Mesodermal cell (in vitro differentiated cells): ENCODE data around the gene REEP6.

Experiments used
- H3K27ac ChIP-seq: 2 replicates; pipeline ENCODE4 v1.7.0; 2013; ENCODE audit warnings: mild to moderate bottlenecking, low read depth, low read length, moderate library complexity; ENCODE audit not compliant: severe bottlenecking
- H3K36me3 ChIP-seq: 2 replicates; pipeline ENCODE4 v1.7.1; 2013; ENCODE audit warnings: mild to moderate bottlenecking, low read length, moderate library complexity; ENCODE audit not compliant: control insufficient read depth, insufficient read depth
- H3K4me1 ChIP-seq: one replicate; pipeline ENCODE4 v1.7.1; 2013; ENCODE audit warnings: mild to moderate bottlenecking, low read length; ENCODE audit not compliant: insufficient read depth, control insufficient read depth, poor library complexity, severe bottlenecking
- H3K4me3 ChIP-seq: 2 replicates; pipeline ENCODE4 v1.7.0; 2013; ENCODE audit warnings: low read length, control low read depth, mild to moderate bottlenecking; ENCODE audit not compliant: insufficient read depth, poor library complexity, severe bottlenecking; ENCODE audit errors: extremely low read depth
- H3K9me3 ChIP-seq: 2 replicates; pipeline ENCODE4 v1.7.1; 2013; ENCODE audit warnings: mild to moderate bottlenecking, low read length, moderate library complexity; ENCODE audit not compliant: control insufficient read depth
- WGBS, 2 experiments: methylation state at CpG; one replicate each; pipeline ENCODE4 v1.1.5; 2013; ENCODE audit warnings: missing lambda C conversion rate in 2 of 2; ENCODE audit not compliant: insufficient coverage in 2 of 2; 5-methylcytosine and 5-hydroxymethylcytosine counted together

Gene REEP6

GRCh38 chr19:1483979-1484428 is 7.0 kb upstream of the REEP6 start:
- 88 to 96% methylated on average over 17 to 23 of the region's 23 CpGs for WGBS, 2 experiments
- Histone ChIP-seq H3K36me3 (no peaks in the 10 kb centered on the region), H3K4me1 (no peaks in the 10 kb centered on the region), H3K4me3 (no peak overlapping the region), H3K27ac (no peak overlapping the region), H3K9me3 (no peaks in the 10 kb centered on the region)

- Histone ChIP-seq H3K4me1 (no peaks in the 10 kb centered on the region), H3K36me3 (no peaks in the 10 kb centered on the region), H3K9me3 (no peaks in the 10 kb centered on the region), H3K27ac (no peak overlapping the region), H3K4me3 (no peak overlapping the region)
- 95% methylated on average over 40 to 54 of the region's 56 CpGs for WGBS, 2 experiments
Measured at GRCh38 chr19:1486720-1487575, 4.0 kb upstream of the REEP6 start.

- no peak overlapping the region for H3K27ac ChIP-seq
- no peaks in the 10 kb centered on the region for H3K9me3 ChIP-seq
- H3K4me3 ChIP-seq, result no peak overlapping the region
- no peaks in the 10 kb centered on the region for H3K36me3 ChIP-seq
- peaks cover 5% of the 10 kb centered on the region for H3K4me1 ChIP-seq
- 91 to 94% methylated on average over 36 of the region's 40 CpGs for WGBS, 2 experiments
Measured at GRCh38 chr19:1487576-1488281, 3.3 kb upstream of the REEP6 start.

GRCh38 chr19:1488282-1488601 is 2.7 kb upstream of the REEP6 start:
- peaks cover 7% of the 10 kb centered on the region for H3K4me1 ChIP-seq
- no peaks in the 10 kb centered on the region for H3K36me3 ChIP-seq
- no peak overlapping the region for H3K27ac ChIP-seq
- no peaks in the 10 kb centered on the region for H3K9me3 ChIP-seq
- WGBS, 2 experiments, result 91 to 95% methylated on average over 11 of the region's 11 CpGs
- H3K4me3 ChIP-seq, result no peak overlapping the region

GRCh38 chr19:1489463-1490310 is 1.3 kb upstream of the REEP6 start:
- H3K4me3 ChIP-seq, result peak overlapping the region; percentile 60
- H3K4me1 ChIP-seq, result peaks cover 7% of the 10 kb centered on the region
- WGBS, 2 experiments, result 39 to 46% methylated on average over 22 to 34 of the region's 37 CpGs
- H3K36me3 ChIP-seq, result no peaks in the 10 kb centered on the region
- H3K9me3 ChIP-seq, result no peaks in the 10 kb centered on the region
- H3K27ac ChIP-seq, result peak overlapping the region; percentile 84

- no peaks in the 10 kb centered on the region for H3K9me3 ChIP-seq
- peak within 1 kb of the TSS; percentile 84 for H3K27ac ChIP-seq
- H3K4me1 ChIP-seq, result peaks cover 7% of the 10 kb centered on the region
- H3K4me3 ChIP-seq, result peak within 1 kb of the TSS; percentile 60
- 0% methylated on average over 67 to 69 of the region's 74 CpGs for WGBS, 2 experiments
- no peaks in the 10 kb centered on the region for H3K36me3 ChIP-seq
Measured at GRCh38 chr19:1490311-1491113, 469 bp upstream of the REEP6 start, which contains the start of gene PCSK4. TSS of gene PCSK4 (minus strand) at chr19:1490350. CDS start at chr19:1490346, 4 bp downstream.

GRCh38 chr19:1491849-1492170 is 829 bp downstream of the REEP6 start:
- WGBS, 2 experiments, result 83 to 88% methylated on average over 8 of the region's 12 CpGs
- Histone ChIP-seq H3K27ac (no peak overlapping the region), H3K9me3 (no peaks in the 10 kb centered on the region)

GRCh38 chr19:1492474-1493006 is 1.6 kb downstream of the REEP6 start:
- no peak overlapping the region for H3K27ac ChIP-seq
- WGBS, 2 experiments, result 75 to 76% methylated on average over 9 to 10 of the region's 10 CpGs
- no peaks in the 10 kb centered on the region for H3K9me3 ChIP-seq
- peaks cover 7% of the 10 kb centered on the region for H3K4me1 ChIP-seq
- no peak overlapping the region for H3K4me3 ChIP-seq
- H3K36me3 ChIP-seq, result no peaks in the 10 kb centered on the region

More at GRCh38 chr19:1491849-1492170, 829 bp downstream of the REEP6 start:
- Histone ChIP-seq H3K4me3 (peak overlapping the region; percentile 44), H3K36me3 (no peaks in the 10 kb centered on the region), H3K4me1 (peaks cover 7% of the 10 kb centered on the region)

GRCh38 chr19:1494115-1494815 is 3.3 kb downstream of the REEP6 start:
- Histone ChIP-seq H3K36me3 (no peaks in the 10 kb centered on the region), H3K27ac (no peak overlapping the region), H3K9me3 (no peaks in the 10 kb centered on the region), H3K4me3 (no peak overlapping the region), H3K4me1 (peaks cover 7% of the 10 kb centered on the region)
- 65 to 70% methylated on average over 13 to 15 of the region's 15 CpGs for WGBS, 2 experiments
